Omental fat pad (tissue), 4 donors: ENCODE results near the gene SND1. TPM values are rescaled to one million over a fixed set of nuclear protein-coding genes. Genes with fewer than 3 reads are reported as not detected.

Source experiments
- ATAC-seq: fragments of 150-250 bp; one replicate; pipeline ENCODE4 v1.9.1; 2016; ENCODE audit warnings: mild to moderate bottlenecking, moderate library complexity; ENCODE audit not compliant: low FRiP score
- DNase-seq: peaks from one replicate; pipeline ENCODE4 v3.0.0-alpha.2; 2019; ENCODE audit warnings: low spot score
- total RNA-seq, 4 donors: library from RNA; depleted of rRNA; stranded (reverse); fragments of >200 nt; gene quantifications; one replicate each; pipeline ENCODE4 v1.1.0, GENCODE V29; 2016
- TF ChIP-seq, protein P1 (sequence below), 3 donors: fragments of 450-650 bp; IDR thresholded peaks; one replicate each; pipeline ENCODE4 v1.5.1; 2016 to 2017; ENCODE audit warnings: antibody characterized with exemption in 3 of 3, mild to moderate bottlenecking in 3 of 3, moderate library complexity in 2 of 3

SND1 gene
- total RNA-seq, 4 donors from 2014 or later = 90.8 to 140 (median 125) TPM

DNA sequence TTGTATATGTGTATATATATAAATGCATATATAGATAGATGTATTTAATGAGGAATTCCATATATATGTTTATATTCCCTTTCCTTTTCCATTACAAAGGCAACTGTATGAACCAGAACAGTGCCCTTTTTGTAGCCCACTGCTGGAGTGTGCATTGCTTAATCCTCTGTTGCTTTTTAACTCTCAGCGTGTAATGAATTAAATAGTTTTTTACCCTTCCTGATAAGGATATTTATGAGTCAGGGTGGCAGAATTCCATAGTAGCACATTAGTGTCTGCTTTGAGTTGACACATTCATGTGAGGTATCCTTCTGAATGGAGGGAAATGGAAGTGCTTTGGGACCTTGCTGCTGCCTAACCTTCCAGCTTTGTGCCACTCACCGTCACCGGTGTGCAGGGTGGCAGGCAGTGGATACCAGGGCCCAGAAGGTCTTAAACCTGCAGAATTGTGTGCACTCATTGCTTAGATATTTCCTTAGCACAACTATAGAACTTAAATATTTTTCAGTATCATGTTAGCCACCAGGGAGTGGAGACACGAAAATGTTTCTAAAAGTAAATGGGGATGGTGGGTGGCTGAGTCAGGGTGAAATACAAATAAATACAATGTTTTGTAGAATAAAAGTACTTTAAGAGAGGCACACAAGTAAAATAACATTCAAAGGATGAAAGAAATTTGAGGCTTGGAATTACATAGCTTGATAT is 117.9 kb downstream of the SND1 start:
- TF ChIP-seq, protein P1, sequence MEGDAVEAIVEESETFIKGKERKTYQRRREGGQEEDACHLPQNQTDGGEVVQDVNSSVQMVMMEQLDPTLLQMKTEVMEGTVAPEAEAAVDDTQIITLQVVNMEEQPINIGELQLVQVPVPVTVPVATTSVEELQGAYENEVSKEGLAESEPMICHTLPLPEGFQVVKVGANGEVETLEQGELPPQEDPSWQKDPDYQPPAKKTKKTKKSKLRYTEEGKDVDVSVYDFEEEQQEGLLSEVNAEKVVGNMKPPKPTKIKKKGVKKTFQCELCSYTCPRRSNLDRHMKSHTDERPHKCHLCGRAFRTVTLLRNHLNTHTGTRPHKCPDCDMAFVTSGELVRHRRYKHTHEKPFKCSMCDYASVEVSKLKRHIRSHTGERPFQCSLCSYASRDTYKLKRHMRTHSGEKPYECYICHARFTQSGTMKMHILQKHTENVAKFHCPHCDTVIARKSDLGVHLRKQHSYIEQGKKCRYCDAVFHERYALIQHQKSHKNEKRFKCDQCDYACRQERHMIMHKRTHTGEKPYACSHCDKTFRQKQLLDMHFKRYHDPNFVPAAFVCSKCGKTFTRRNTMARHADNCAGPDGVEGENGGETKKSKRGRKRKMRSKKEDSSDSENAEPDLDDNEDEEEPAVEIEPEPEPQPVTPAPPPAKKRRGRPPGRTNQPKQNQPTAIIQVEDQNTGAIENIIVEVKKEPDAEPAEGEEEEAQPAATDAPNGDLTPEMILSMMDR (IDR thresholded peaks at IDR 0.05) = no peak
- no peak for ATAC-seq

DNA sequence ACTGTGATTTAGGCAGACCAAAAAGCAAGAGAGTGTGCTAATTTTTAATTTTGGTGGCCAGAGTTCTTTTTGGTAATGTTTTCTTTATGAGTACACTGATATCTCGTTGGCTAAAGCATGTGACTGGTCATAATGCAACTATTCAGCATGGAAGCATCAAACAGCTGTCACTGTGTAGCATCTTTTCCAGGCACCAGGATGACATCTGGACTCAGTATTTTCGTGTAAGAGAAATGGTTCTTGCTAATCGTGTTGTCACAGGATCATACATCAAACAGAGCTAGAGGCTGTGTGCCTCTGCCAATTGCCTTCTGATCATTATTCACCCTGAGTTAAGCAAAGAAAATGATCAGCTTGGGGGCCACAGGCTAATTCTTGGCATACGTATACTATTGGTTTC is 118.9 kb downstream of the SND1 start:
- TF ChIP-seq, protein P1 (IDR thresholded peaks at IDR 0.05) = no peak
- ATAC-seq (no peak), DNase-seq (no peak)

More for the DNA sequence above, 117.9 kb downstream of the SND1 start:
- no peak for DNase-seq

DNA sequence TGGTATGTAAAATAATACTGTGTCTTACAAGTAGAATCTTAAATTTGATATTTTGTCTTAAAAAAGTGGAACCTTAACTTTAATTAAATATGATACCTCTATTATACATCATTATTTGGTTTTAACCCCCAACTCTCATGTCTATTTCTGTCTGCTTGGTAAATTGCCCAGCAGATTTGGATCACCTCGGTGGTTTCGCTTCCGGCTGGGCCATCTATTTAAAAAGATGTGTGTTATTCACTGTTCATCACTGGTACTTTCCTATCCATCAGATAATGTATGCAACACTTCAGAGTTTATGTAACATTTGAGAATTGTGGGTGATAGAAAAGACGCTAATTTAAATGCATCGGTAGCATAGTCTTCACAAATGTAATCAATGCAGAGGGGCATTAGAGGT is 119.7 kb downstream of the SND1 start:
- ATAC-seq (no peak), DNase-seq (no peak)
- TF ChIP-seq, protein P1 (IDR thresholded peaks at IDR 0.05) = no peak

DNA sequence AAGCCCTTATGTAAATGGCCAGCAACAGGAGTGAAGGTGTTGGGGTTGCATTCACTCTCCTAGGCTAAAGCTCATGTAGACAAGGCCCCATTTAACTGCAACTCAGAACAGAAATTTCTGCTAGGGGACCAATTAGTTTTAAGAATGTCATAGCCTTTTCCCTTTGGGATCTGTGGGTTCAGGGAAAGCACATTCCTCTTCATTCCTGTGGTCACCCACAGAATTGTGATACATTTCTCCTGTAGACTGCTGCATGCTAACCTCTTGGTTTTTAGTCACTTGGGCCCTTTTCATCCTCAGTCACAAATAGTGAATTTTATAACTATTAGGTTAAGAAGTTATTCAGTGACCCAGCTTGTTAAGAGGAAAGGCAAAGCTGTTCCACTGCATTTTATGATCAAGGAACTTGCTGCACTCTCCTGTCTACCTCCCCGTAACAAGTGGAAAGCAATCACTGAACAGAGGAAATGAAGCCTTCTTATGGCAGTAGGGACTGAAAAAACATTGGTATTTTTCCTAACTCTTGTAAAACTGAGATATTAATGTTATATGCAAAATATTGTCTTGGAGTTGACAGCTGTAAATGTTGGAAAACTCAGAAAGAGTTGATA is 124.9 kb downstream of the SND1 start:
- DNase-seq (no peak), ATAC-seq (no peak)
- TF ChIP-seq, protein P1 (IDR thresholded peaks at IDR 0.05) = no peak

DNA sequence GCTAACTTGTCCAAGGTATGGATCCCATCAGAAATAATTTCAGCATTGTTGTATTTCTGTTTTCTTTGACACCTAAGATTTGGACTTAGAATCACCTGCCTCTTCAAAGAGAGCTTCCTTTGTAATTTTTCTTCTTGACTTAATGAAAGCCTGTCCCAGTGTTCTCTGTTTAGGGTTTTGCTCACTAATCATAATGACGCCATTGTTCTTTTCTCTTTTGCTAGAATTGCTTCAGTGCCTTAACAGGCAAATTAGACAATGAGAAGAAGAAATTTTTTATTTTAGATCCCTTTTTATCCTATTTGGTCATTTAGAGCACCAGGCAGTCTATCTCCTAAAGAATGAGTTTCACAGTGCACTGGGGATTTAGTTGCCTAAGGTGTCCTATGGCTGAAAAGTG is 128.5 kb downstream of the SND1 start:
- ATAC-seq (no peak), DNase-seq (no peak)
- TF ChIP-seq, protein P1 (IDR thresholded peaks at IDR 0.05) = no peak

DNA sequence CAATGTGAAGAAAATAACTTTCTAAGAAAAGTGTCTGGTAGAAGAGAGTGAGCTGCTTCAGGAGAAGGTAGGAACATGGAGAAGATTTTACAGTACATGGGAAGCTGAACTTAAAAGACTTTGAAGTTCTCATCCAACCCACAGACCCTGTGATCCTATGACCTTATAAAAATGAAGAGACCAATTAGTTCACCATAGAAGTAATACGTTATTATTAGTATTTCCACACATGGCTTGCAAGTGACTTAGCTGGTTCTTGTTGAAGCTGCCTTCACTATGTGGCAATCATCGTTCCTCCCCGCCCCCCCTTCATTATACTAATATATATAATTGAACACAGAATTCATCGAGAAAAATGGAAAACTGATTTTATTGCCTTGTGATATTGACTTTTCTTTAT is 129.1 kb downstream of the SND1 start:
- ATAC-seq (no peak), DNase-seq (no peak)
- TF ChIP-seq, protein P1 (IDR thresholded peaks at IDR 0.05) = no peak

DNA sequence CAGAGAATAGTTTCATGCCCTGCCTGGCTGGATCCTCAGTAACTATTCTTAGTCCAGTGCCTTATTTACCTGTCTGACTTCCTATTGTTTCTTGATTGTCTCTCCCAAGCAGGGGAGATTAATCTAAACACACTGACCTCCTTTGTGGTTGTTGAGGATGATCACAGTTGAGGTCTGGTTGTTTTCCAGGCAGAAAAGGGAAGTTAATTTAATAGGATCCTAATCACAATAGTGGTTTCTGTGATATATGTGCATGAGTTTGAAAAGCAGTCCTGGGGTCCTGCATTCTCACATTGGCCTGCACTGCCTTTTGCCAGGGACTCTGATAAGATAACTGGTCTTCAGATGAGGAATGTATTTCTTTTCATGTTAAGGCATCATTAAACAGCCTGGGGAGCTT is 130.1 kb downstream of the SND1 start:
- no peak for DNase-seq
- no peak for ATAC-seq
- TF ChIP-seq, protein P1 (IDR thresholded peaks at IDR 0.05) = no peak
